Endothelial cell of umbilical vein (primary cell): ENCODE results near the gene AMIGO3. TPM values are rescaled to one million over a fixed set of nuclear protein-coding genes. Genes with fewer than 3 reads are reported as not detected.

ENCODE experiments used
- BruUV-seq: library from RNA; stranded (reverse); fragments of 400-500 nt; replicated peaks from 2 replicates; lab custom pipeline; 2021; lab: Mats Ljungman, UMichigan
- CTCF ChIA-PET: fragments of 300-600, 350-600 bp; sonication (Branson Sonifier 250); formaldehyde crosslinking; loops from one replicate; lab custom pipeline; 2021; ENCODE audit warnings: antibody characterized with exemption, inconsistent platforms; lab: Charles Lee
- POLR2A ChIA-PET: fragments of 300-600, 350-600 bp; sonication (Branson Sonifier 250); formaldehyde crosslinking; loops from one replicate; lab custom pipeline; 2021; ENCODE audit warnings: antibody characterized with exemption, inconsistent platforms; lab: Charles Lee
- DNase-seq: peaks from one replicate; pipeline ENCODE4 v3.0.0-alpha.2; 2011; ENCODE audit warnings: low read depth, low spot score
- FAIRE-seq: peaks from 2 replicates; lab custom pipeline; 2011; peaks lifted over from hg19 to GRCh38; lab: Jason Lieb, UNC
- H2AFZ ChIP-seq: 2 replicates; pipeline ENCODE4 v1.6.0; 2012; ENCODE audit warnings: low read depth, low read length, control low read depth, inconsistent platforms
- H3K27ac ChIP-seq: 2 replicates; pipeline ENCODE4 v1.5.1; 2011; ENCODE audit warnings: low read depth, mild to moderate bottlenecking, control low read depth, low read length, moderate library complexity; ENCODE audit not compliant: insufficient read depth
- H3K27me3 ChIP-seq, 2 experiments: 2 replicates each; pipeline versions ENCODE4 v1.6.0 to v1.6.1; 2011; ENCODE audit warnings: low read length in 2 of 2, mixed read lengths in 1 of 2; ENCODE audit not compliant: control insufficient read depth in 2 of 2, insufficient read depth in 2 of 2
- H3K36me3 ChIP-seq, 2 experiments: 2 replicates in 1 of 2; 3 replicates in 1 of 2; pipeline ENCODE4 v1.5.1; 2011; ENCODE audit warnings: low read length in 2 of 2, mild to moderate bottlenecking in 1 of 2, moderate library complexity in 1 of 2; ENCODE audit not compliant: control insufficient read depth in 2 of 2, insufficient read depth in 2 of 2; ENCODE audit errors: extremely low read depth in 1 of 2
- H3K4me1 ChIP-seq: 3 replicates; pipeline ENCODE4 v1.5.1; 2011; ENCODE audit warnings: mild to moderate bottlenecking, low read length; ENCODE audit not compliant: control insufficient read depth, insufficient read depth; ENCODE audit errors: extremely low read depth
- H3K4me2 ChIP-seq: 2 replicates; pipeline ENCODE4 v1.6.1; 2011; ENCODE audit warnings: low read length, control low read depth, mixed read lengths; ENCODE audit not compliant: insufficient read depth
- H3K4me3 ChIP-seq, 3 experiments: fragments of 200-600 bp in 1 of 3; sonication (generic), shearing (Covaris generic) in 1 of 3; replicated peaks in 1 of 3; 2 replicates each; pipeline ENCODE4 v1.5.1; 2011 to 2016; ENCODE audit warnings: control low read depth in 3 of 3, low read length in 3 of 3, mild to moderate bottlenecking in 2 of 3, inconsistent platforms in 1 of 3, low read depth in 1 of 3, moderate library complexity in 1 of 3; ENCODE audit not compliant: insufficient read depth in 1 of 3
- H3K79me2 ChIP-seq: 2 replicates; pipeline ENCODE4 v1.6.0; 2012; ENCODE audit warnings: low read length, inconsistent platforms; ENCODE audit not compliant: control insufficient read depth, insufficient read depth
- H3K9ac ChIP-seq: replicated peaks from 2 replicates; pipeline ENCODE3; 2011; ENCODE audit warnings: low read length, control low read depth; ENCODE audit not compliant: insufficient read depth; ENCODE audit errors: extremely low read depth
- H3K9me1 ChIP-seq: replicated peaks from 3 replicates; pipeline ENCODE4 v1.6.0; 2011; ENCODE audit warnings: mild to moderate bottlenecking, low read length; ENCODE audit not compliant: control insufficient read depth, insufficient read depth; ENCODE audit errors: extremely low read depth
- H3K9me3 ChIP-seq: replicated peaks from 2 replicates; pipeline ENCODE4 v1.5.1; 2012; ENCODE audit warnings: low read length, inconsistent platforms; ENCODE audit not compliant: control insufficient read depth, insufficient read depth
- H4K20me1 ChIP-seq: replicated peaks from 2 replicates; pipeline ENCODE3; 2011; ENCODE audit warnings: mild to moderate bottlenecking, low read length; ENCODE audit not compliant: control insufficient read depth, insufficient read depth; ENCODE audit errors: extremely low read depth
- CTCF ChIP-seq, 2 donors: IDR thresholded peaks; 1 replicate in 1 of 2; 2 replicates in 1 of 2; pipeline ENCODE4 v1.5.1; 2011; ENCODE audit warnings: low read length in 2 of 2, mild to moderate bottlenecking in 2 of 2, moderate library complexity in 2 of 2, control low read depth in 1 of 2, inconsistent platforms in 1 of 2, low read depth in 1 of 2; ENCODE audit not compliant: insufficient read depth in 1 of 2; ENCODE audit errors: extremely low read depth in 1 of 2
- EZH2 ChIP-seq: IDR thresholded peaks from 2 replicates; pipeline ENCODE4 v1.6.1; 2012; ENCODE audit warnings: borderline replicate concordance, low read depth, mild to moderate bottlenecking, moderate library complexity, low read length, inconsistent platforms; ENCODE audit not compliant: severe bottlenecking
- FOS ChIP-seq: IDR thresholded peaks from 2 replicates; pipeline ENCODE4 v1.6.1; 2011; ENCODE audit warnings: mild to moderate bottlenecking, low read length, moderate library complexity, borderline replicate concordance; ENCODE audit not compliant: insufficient read depth
- GATA2 ChIP-seq: IDR thresholded peaks from 2 replicates; pipeline ENCODE4 v1.7.0; 2011; ENCODE audit warnings: low read depth, mild to moderate bottlenecking, moderate library complexity, mixed read lengths, low read length; ENCODE audit not compliant: insufficient read length, insufficient read depth
- JUN ChIP-seq: IDR thresholded peaks from 2 replicates; pipeline ENCODE4 v1.6.1; 2011; ENCODE audit warnings: borderline replicate concordance, low read depth; ENCODE audit not compliant: insufficient read length, insufficient read depth
- MAX ChIP-seq: IDR thresholded peaks from 2 replicates; pipeline ENCODE4 v1.6.1; 2011; ENCODE audit not compliant: insufficient read depth, insufficient read length
- MYC ChIP-seq: IDR thresholded peaks from one replicate; pipeline ENCODE4 v1.6.1; 2011; ENCODE audit warnings: mild to moderate bottlenecking, low read depth, low read length
- POLR2A ChIP-seq: IDR thresholded peaks from 2 replicates; pipeline ENCODE4 v1.6.1; 2012; ENCODE audit warnings: low read depth, mild to moderate bottlenecking, control low read depth, low read length
- POLR2AphosphoS5 ChIP-seq: IDR thresholded peaks from 2 replicates; pipeline ENCODE4 v1.6.1; 2012; ENCODE audit warnings: low read depth, mild to moderate bottlenecking, control low read depth, low read length, moderate library complexity; ENCODE audit not compliant: insufficient read depth
- dilution Hi-C: fragments of 300-500 bp; cut with MboI; formaldehyde crosslinking; loops from one replicate; pipeline ENCODE4 v1.15.0; 2019; ENCODE audit warnings: low sequenced_read_pairs; ENCODE audit not compliant: extremely low pct_ligation_motif_present
- intact Hi-C: fragments of 100-400 bp; cut with micrococcal nuclease; formaldehyde crosslinking; loops from one replicate; pipeline ENCODE4 v1.10.0; 2022
- polyA plus RNA-seq, 4 experiments: library from polyadenylated mRNA; depleted of rRNA in 3 of 4; stranded (reverse) in 3 of 4; unstranded in 1 of 4; fragments of >200 nt; gene quantifications; 2 replicates each; pipeline versions ENCODE4 v1.2.1 to v1.2.3, GENCODE V29; 2011 to 2012; ENCODE audit warnings: missing spikeins in 1 of 4
- total RNA-seq: library from RNA; stranded (reverse); gene quantifications from 2 replicates; pipeline ENCODE4 v1.2.3, GENCODE V29; 2021

AMIGO3 gene
- total and polyA plus RNA-seq, 2 donors (not counting 3 experiments of a cell fraction or from before 2014, with no cell fraction given) = 0.21 TPM; not detected in 1

- Histone ChIP-seq H3K79me2 (peaks cover 61% of the 10 kb centered on the region), H2AFZ (no peak overlapping the region), H3K27ac (no peak overlapping the region), H3K36me3 (no peaks in the 10 kb centered on the region), H4K20me1 (peaks cover 4% of the 10 kb centered on the region), H3K9me1 (no peaks in the 10 kb centered on the region), H3K9me3 (no peaks in the 10 kb centered on the region), H3K4me1 (no peaks in the 10 kb centered on the region), H3K27me3 (no peaks in the 10 kb centered on the region), H3K4me3 (no peak overlapping the region), H3K4me2 (no peak overlapping the region), H3K9ac (no peak overlapping the region)
- no peak for FAIRE-seq
- ChIA-PET POLR2A (no interaction called here), CTCF (no interaction called here)
- dilution Hi-C loops = no loop called here
- TF ChIP-seq POLR2A (no peak), MYC (no peak), POLR2AphosphoS5 (no peak), EZH2 (no peak), JUN (no peak), FOS (no peak), CTCF (IDR thresholded peaks at IDR 0.05; ENCODE audit: extremely low read depth in 1 of 2, insufficient read depth in 1 of 2, low read depth in 1 of 2, low read length in 2 of 2) (no peak), MAX (no peak), GATA2 (no peak)
- intact Hi-C loops = no loop called here
- BruUV-seq = no TSS peak
- DNase-seq = no peak
Observed at GRCh38 chr3:49759226-49759625, 39.7 kb upstream of the AMIGO3 start.
